ENCODE data around the gene ATAD1. TPM values are rescaled to one million over a fixed set of nuclear protein-coding genes. Genes with fewer than 3 reads are reported as not detected.

The ATAD1 gene
- total and polyA plus RNA-seq, 2 of the 8 experiments (the other 6 are each of a cell fraction or from before 2014, with no cell fraction given): 8.9 to 35.3 TPM

DNA sequence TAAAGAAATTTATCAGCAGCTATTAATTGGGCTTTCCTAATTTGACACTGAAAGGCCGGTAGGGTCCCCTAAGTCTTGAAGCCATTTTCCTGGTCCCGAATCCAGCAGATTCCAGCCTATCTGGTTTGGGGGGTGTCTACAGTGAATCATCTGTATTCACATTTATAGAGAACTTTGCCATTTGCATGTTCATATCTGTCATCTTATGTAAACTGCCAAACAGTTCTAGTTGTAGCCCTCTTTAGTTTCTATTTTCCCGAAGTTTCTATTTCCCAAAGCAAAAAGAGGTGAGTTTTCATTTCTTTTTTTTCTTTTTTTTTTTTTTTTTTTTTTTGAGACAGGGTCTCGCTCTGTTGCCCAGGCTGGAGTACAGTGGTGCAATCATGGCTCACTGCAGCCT lies 110.8 kb downstream of the ATAD1 start (continued):
- no peak for TF ChIP-seq BCL11A (IDR thresholded peaks at IDR 0.05; ENCODE audit: low read depth in 2 of 2, low read length in 2 of 2)
- TF ChIP-seq CREB1 (IDR thresholded peaks at IDR 0.05): no peak
- TF ChIP-seq ZNF274 (IDR thresholded peaks at IDR 0.05; ENCODE audit: borderline replicate concordance, extremely low read depth, low read length): no peak
- no peak for TF ChIP-seq HDAC6 (IDR thresholded peaks at IDR 0.05; ENCODE audit: low read depth, low read length)
- TF ChIP-seq TBP (IDR thresholded peaks at IDR 0.05; ENCODE audit: low read depth, low read length): no peak
- TF ChIP-seq CHD1 (IDR thresholded peaks at IDR 0.05; ENCODE audit: low read depth, low read length): no peak
- no peak for TF ChIP-seq RNF2 (IDR thresholded peaks at IDR 0.05; ENCODE audit: borderline replicate concordance, low read depth, low read length, missing control alignments, poor library complexity, severe bottlenecking)
- no peak for TF ChIP-seq KDM1A (IDR thresholded peaks at IDR 0.05; ENCODE audit: borderline replicate concordance, low read length)
- TF ChIP-seq POU5F1 (IDR thresholded peaks at IDR 0.05; ENCODE audit: low read depth, low read length): no peak

Data from H1 (cell line).